GM10248 (cell line): ENCODE data around the gene SLC38A9.

Experiments
- CTCF ChIA-PET: fragments of 300-600 bp; sonication (Branson Sonifier 250); formaldehyde crosslinking; extraction: SDS; loops from one replicate; lab custom pipeline; 2021; ENCODE audit warnings: antibody characterized with exemption; lab: Yijun Ruan, JAX
- POLR2A ChIA-PET: fragments of 350-650 bp; sonication (Branson Sonifier 250); formaldehyde crosslinking; extraction: SDS; loops from one replicate; lab custom pipeline; 2020; ENCODE audit warnings: antibody characterized with exemption; lab: Yijun Ruan, JAX
- DNase-seq: peaks from one replicate; pipeline ENCODE4 v3.0.0; 2012; ENCODE audit errors: extremely low spot score
- TF ChIP-seq, protein P1 (sequence below): IDR thresholded peaks from 2 replicates; pipeline ENCODE4 v1.5.1; 2012; ENCODE audit warnings: mild to moderate bottlenecking, low read depth; ENCODE audit errors: extremely low read depth, missing control alignments, control extremely low read depth

The SLC38A9 gene

DNA sequence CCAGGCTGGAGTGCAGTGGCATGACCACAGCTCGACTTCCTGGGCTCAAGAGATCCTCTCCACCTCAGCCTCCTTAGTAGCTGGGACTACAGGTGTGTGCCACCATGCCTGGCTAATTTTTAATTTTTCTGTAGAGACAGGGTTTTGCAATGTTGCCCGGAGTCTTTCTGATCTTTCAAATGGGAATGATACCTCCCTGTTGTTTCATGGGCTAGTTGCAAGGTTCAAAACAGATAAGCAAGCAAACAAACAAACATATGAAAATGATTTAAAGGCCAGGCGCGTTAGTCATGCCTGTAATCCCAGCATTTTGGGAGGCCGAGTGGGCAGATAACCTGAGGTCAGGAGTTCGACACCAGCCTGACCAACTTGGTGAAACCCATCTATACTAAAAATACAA is 132.1 kb downstream of the SLC38A9 start:
- CTCF ChIA-PET = interaction anchor here (1.4 kb wide), 2 partner anchors 17 to 20 kb away, joined by 3 read pairs; no protein-coding TSS in a partner anchor
- no peak for DNase-seq
- TF ChIP-seq, protein P1, sequence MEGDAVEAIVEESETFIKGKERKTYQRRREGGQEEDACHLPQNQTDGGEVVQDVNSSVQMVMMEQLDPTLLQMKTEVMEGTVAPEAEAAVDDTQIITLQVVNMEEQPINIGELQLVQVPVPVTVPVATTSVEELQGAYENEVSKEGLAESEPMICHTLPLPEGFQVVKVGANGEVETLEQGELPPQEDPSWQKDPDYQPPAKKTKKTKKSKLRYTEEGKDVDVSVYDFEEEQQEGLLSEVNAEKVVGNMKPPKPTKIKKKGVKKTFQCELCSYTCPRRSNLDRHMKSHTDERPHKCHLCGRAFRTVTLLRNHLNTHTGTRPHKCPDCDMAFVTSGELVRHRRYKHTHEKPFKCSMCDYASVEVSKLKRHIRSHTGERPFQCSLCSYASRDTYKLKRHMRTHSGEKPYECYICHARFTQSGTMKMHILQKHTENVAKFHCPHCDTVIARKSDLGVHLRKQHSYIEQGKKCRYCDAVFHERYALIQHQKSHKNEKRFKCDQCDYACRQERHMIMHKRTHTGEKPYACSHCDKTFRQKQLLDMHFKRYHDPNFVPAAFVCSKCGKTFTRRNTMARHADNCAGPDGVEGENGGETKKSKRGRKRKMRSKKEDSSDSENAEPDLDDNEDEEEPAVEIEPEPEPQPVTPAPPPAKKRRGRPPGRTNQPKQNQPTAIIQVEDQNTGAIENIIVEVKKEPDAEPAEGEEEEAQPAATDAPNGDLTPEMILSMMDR = no peak
- POLR2A ChIA-PET = no interaction called here

DNA sequence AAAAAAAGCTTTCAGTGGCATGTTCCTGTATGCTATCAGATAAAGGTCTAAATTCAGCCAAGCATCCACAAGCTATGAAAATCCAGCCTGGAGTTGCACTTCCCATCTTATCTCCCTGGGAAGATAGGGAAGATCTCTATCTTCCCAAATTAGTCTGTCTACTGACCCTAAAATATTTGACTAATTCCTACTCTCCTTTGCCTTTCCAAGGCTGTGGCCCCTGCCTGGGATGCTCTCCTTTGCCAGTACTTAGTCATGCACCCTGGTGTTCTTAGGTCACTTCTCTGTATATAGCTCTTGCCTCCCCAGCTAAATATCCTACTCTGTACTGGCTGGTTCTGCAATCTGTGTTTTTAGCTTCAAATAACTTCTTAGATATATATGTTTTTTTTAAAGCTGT is 133.4 kb downstream of the SLC38A9 start:
- DNase-seq = no peak
- POLR2A ChIA-PET = no interaction called here
- TF ChIP-seq, protein P1 = no peak
- CTCF ChIA-PET = interaction anchor here (1.0 to 1.5 kb wide), 2 partner anchors 12 to 18 kb away, joined by 5 to 6 read pairs; no protein-coding TSS in a partner anchor

DNA sequence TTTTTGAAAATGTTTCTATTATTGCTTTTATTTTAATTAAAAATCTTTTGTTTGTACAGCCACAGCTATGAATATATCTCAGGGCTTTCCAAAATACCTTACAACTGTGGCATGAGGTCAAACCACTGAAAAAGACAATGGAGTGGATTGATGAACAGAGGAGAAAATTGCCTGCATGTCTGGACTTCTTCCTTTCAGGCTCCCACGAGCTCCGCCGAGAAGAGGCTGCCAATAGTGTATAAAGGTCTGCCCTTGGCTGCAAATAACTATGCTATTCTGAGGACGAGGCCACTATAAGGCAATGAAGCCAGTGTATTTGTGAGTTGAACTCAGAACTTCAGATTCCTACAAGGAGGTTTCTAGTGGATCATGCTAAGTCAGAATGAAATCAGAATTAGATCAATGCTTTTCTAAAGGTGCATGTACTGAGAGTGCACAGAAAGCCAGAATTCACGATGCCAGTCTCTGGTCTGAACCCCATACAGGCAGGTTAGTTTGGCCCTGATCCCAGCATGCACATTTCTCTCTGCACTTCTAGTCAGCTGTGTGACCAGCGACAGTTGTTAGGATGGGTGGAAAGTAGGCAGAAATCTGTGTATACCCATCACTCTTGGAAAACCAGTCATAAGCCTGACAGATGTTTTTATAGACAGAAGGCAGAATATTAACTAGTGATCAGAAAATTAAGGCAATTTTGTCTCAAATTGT is 134.6 kb downstream of the SLC38A9 start:
- TF ChIP-seq, protein P1 = no peak
- ChIA-PET POLR2A (no interaction called here), CTCF (interaction anchor here (1.0 kb wide), 1 partner anchor 15 kb away, joined by 3 read pairs; no protein-coding TSS in a partner anchor)
- no peak for DNase-seq

DNA sequence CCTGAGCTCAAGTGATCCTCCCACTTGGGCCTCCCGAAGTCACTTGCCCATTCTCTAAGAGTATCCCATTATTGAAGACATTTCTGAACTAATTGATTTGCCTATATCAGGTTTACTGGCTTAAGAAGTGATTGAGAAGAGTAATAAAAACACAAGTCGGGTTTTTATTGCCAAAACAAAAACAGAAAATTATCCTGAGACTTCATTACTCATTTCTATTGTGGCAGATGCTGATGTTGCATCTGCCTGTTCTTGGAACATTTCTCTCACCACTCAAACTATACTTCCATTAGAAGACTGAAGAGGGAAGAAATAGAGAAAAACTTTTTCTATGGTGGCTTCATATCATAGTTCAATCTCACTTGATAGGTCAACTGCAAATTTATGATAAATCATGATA is 135.5 kb downstream of the SLC38A9 start:
- TF ChIP-seq, protein P1 = no peak
- ChIA-PET CTCF (interaction anchor here (1.0 to 1.1 kb wide), 2 partner anchors 8 to 14 kb away, joined by 3 to 4 read pairs; no protein-coding TSS in a partner anchor), POLR2A (no interaction called here)
- DNase-seq = no peak
